ENCODE data around the gene ZNF668. TPM values are rescaled to one million over a fixed set of nuclear protein-coding genes. Genes with fewer than 3 reads are reported as not detected.
A peak's percentile ranks its signal among the peaks of the same experiment; 100 is the strongest.

The ZNF668 gene
- total RNA-seq, 1 donor from 2014 or later: 19.7 TPM

DNA sequence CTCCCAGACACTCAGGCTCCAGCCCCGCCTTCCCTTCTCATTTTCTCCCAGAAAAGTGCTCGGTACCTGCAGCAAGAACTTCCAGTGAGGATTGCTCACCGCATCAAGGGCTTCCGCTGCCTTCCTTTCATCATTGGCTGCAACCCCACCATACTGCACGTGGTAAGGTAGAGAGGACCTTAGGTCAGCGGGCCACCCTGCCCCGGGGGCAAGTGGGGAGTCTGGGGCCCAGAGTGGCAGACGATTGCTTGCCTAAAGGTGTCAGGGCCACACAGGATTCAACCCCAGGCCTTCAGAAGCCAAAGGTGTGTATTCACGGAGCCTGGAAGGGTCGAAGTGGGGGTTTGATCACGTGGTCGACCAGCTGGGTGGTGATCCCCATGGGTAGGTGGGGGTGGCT is 35.6 kb upstream of the ZNF668 start:
- Mint-ChIP-seq H3K27ac (ENCODE audit: unreplicated experiment) (no peak overlapping the region), H3K9me3 (no peaks in the 10 kb centered on the region), H3K27me3 (ENCODE audit: low read depth) (no peaks in the 10 kb centered on the region), H3K4me3 (peak overlapping the region; percentile 87), H3K36me3 (ENCODE audit: low read depth) (peaks cover 3% of the 10 kb centered on the region), H3K4me1 (peaks cover 16% of the 10 kb centered on the region)
- DNase-seq (ENCODE audit: low read depth, low spot score): no peak
- TF ChIP-seq CTCF (conservative IDR thresholded peaks at IDR 0.05): no peak

DNA sequence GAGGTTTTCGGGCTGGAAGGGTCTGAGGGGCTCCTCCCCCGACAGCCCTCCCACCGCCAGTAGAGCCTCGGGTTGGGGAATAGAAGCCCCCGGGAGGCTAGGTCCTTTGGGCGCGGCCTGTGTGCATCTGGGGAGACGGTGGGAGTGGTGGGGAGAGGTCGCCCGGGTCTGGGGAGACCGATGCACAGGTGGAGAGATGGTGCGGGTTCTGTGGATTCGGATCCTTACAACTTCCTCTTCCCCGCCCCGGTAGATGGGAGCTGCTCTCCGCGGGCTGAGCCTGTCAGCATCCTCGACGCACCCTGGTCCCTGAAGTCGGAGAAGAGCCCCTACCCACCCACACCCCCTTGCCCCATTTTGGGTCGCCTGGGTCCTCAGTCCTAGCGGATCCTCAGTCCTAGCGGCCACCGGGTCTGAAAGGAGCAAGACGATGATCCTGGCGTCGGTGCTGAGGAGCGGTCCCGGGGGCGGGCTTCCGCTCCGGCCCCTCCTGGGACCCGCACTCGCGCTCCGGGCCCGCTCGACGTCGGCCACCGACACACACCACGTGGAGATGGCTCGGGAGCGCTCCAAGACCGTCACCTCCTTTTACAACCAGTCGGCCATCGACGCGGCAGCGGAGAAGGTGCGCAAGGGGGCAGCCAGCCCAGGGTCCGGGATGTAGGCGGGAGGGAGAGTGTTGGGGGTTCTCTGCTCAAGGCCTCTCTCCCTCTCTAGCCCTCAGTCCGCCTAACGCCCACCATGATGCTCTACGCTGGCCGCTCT is 34.9 kb upstream of the ZNF668 start:
- TF ChIP-seq CTCF (conservative IDR thresholded peaks at IDR 0.05): no peak

GRCh38 chr16:31108035-31108793 is 34.2 kb upstream of the ZNF668 start, which contains the start of gene BCKDK:
BCKDK (plus strand) TSS chr16:31108386; CDS start chr16:31109224, 838 bp downstream.
- H3K4me1 Mint-ChIP-seq: peaks cover 16% of the 10 kb centered on the region
- DNase-seq (ENCODE audit: low read depth, low spot score): peak; percentile 63
- no peak for TF ChIP-seq CTCF (conservative IDR thresholded peaks at IDR 0.05)
- H3K27ac Mint-ChIP-seq (ENCODE audit: unreplicated experiment): no peak within 1 kb of the TSS
- H3K36me3 Mint-ChIP-seq (ENCODE audit: low read depth): peaks cover 3% of the 10 kb centered on the region
- H3K27me3 Mint-ChIP-seq (ENCODE audit: low read depth): no peaks in the 10 kb centered on the region
- H3K4me3 Mint-ChIP-seq: peak within 1 kb of the TSS; percentile 90
- no peaks in the 10 kb centered on the region for H3K9me3 Mint-ChIP-seq

More for the DNA sequence above, 34.9 kb upstream of the ZNF668 start:
- Mint-ChIP-seq H3K4me1 (peaks cover 16% of the 10 kb centered on the region), H3K27me3 (ENCODE audit: low read depth) (no peaks in the 10 kb centered on the region), H3K27ac (ENCODE audit: unreplicated experiment) (no peak overlapping the region), H3K36me3 (ENCODE audit: low read depth) (peaks cover 3% of the 10 kb centered on the region), H3K9me3 (no peaks in the 10 kb centered on the region), H3K4me3 (peak overlapping the region; percentile 87)
- no peak for DNase-seq (ENCODE audit: low read depth, low spot score)

DNA sequence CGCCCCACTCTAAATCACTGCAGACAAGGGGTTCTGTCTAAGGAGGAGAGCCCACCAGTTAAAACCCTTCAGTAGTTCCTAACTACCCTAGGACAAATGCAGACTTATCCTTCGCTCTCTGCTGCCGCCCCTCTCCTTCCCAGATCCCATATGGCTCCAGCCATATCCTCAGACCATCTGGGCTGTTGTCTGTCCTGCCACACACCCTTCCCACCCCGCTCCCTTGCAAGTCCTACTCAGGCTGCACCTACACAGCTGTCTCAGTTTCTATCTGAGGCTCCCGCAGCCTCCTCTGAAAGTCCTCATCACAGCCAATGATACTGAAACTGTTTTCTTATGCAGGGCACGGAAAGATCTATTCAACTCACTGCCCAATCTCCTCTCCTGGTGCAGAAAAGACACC is 33.4 kb upstream of the ZNF668 start:
- H3K4me1 Mint-ChIP-seq: peaks cover 16% of the 10 kb centered on the region
- no peaks in the 10 kb centered on the region for H3K27me3 Mint-ChIP-seq (ENCODE audit: low read depth)
- no peak for DNase-seq (ENCODE audit: low read depth, low spot score)
- H3K9me3 Mint-ChIP-seq: no peaks in the 10 kb centered on the region
- H3K36me3 Mint-ChIP-seq (ENCODE audit: low read depth): peaks cover 3% of the 10 kb centered on the region
- no peak for TF ChIP-seq CTCF (conservative IDR thresholded peaks at IDR 0.05)
- peak overlapping the region; percentile 90 for H3K4me3 Mint-ChIP-seq
- H3K27ac Mint-ChIP-seq (ENCODE audit: unreplicated experiment): no peak overlapping the region

- TF ChIP-seq CTCF (conservative IDR thresholded peaks at IDR 0.05): no peak
- no peaks in the 10 kb centered on the region for H3K9me3 Mint-ChIP-seq
- no peaks in the 10 kb centered on the region for H3K27me3 Mint-ChIP-seq (ENCODE audit: low read depth)
- peak overlapping the region; percentile 90 for H3K4me3 Mint-ChIP-seq
- peaks cover 16% of the 10 kb centered on the region for H3K4me1 Mint-ChIP-seq
- no peak overlapping the region for H3K27ac Mint-ChIP-seq (ENCODE audit: unreplicated experiment)
- no peak for DNase-seq (ENCODE audit: low read depth, low spot score)
- H3K36me3 Mint-ChIP-seq (ENCODE audit: low read depth): peaks cover 3% of the 10 kb centered on the region
Observed at GRCh38 chr16:31106509-31107464, 32.7 kb upstream of the ZNF668 start.

Data from neural crest cell (in vitro differentiated cells).